Measurements from ENCODE around the gene COQ10A.

GRCh38 chr12:56304872-56305590 is 38.3 kb downstream of the COQ10A start:
- TF ChIP-seq, protein P1, sequence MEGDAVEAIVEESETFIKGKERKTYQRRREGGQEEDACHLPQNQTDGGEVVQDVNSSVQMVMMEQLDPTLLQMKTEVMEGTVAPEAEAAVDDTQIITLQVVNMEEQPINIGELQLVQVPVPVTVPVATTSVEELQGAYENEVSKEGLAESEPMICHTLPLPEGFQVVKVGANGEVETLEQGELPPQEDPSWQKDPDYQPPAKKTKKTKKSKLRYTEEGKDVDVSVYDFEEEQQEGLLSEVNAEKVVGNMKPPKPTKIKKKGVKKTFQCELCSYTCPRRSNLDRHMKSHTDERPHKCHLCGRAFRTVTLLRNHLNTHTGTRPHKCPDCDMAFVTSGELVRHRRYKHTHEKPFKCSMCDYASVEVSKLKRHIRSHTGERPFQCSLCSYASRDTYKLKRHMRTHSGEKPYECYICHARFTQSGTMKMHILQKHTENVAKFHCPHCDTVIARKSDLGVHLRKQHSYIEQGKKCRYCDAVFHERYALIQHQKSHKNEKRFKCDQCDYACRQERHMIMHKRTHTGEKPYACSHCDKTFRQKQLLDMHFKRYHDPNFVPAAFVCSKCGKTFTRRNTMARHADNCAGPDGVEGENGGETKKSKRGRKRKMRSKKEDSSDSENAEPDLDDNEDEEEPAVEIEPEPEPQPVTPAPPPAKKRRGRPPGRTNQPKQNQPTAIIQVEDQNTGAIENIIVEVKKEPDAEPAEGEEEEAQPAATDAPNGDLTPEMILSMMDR (IDR thresholded peaks at IDR 0.05) = no peak
- TF ChIP-seq POLR2AphosphoS5 (IDR thresholded peaks at IDR 0.05; ENCODE audit: insufficient read depth in 1 of 2, low read depth in 1 of 2) = no peak
